HL-60 (cell line): Measurements from ENCODE around the gene FBXO8.

Experiments used
- DNase-seq, 2 experiments: peaks; one replicate each; pipeline ENCODE4 v3.0.0-alpha.2; 2010 to 2020; ENCODE audit warnings: low read depth in 1 of 2, low spot score in 1 of 2
- H3K27ac ChIP-seq: fragments of 250-450 bp; sonication (Bioruptor Pico); replicated peaks from 2 replicates; pipeline ENCODE4 v1.5.1; 2020; ENCODE audit warnings: mild to moderate bottlenecking, moderate library complexity
- H3K27me3 ChIP-seq: fragments of 250-450 bp; sonication (Bioruptor Pico); 2 replicates; pipeline ENCODE4 v1.5.1; 2021; ENCODE audit warnings: mild to moderate bottlenecking, moderate library complexity; ENCODE audit not compliant: insufficient read depth, poor library complexity, severe bottlenecking
- H3K4me3 ChIP-seq: replicated peaks from 2 replicates; pipeline ENCODE4 v1.5.1; 2011; ENCODE audit warnings: mild to moderate bottlenecking, control low read depth, low read length; ENCODE audit not compliant: insufficient read depth
- CTCF ChIP-seq: IDR thresholded peaks from one replicate; pipeline ENCODE4 v1.5.1; 2011; ENCODE audit warnings: low read length, control low read depth, inconsistent platforms; ENCODE audit not compliant: insufficient read depth
- GABPA ChIP-seq: IDR thresholded peaks from 2 replicates; pipeline ENCODE4 v1.6.1; 2012; ENCODE audit warnings: low read depth
- POLR2AphosphoS5 ChIP-seq: IDR thresholded peaks from 2 replicates; pipeline ENCODE4 v1.6.1; 2012; ENCODE audit warnings: low read depth
- SPI1 ChIP-seq: IDR thresholded peaks from 2 replicates; pipeline ENCODE4 v1.6.1; 2012; ENCODE audit warnings: low read depth, mild to moderate bottlenecking, borderline replicate concordance
- TF ChIP-seq, protein P1 (sequence below): IDR thresholded peaks from 2 replicates; pipeline ENCODE4 v1.6.1; 2012; ENCODE audit warnings: low read depth; ENCODE audit not compliant: insufficient replicate concordance

The FBXO8 gene

GRCh38 chr4:174210354-174210753, 73.1 kb downstream of the FBXO8 start:
- Histone ChIP-seq H3K27me3 (peaks cover 53% of the 10 kb centered on the region), H3K27ac (no peak overlapping the region), H3K4me3 (no peak overlapping the region)
- DNase-seq, result no peak
- TF ChIP-seq SPI1, result no peak
- TF ChIP-seq, protein P1, sequence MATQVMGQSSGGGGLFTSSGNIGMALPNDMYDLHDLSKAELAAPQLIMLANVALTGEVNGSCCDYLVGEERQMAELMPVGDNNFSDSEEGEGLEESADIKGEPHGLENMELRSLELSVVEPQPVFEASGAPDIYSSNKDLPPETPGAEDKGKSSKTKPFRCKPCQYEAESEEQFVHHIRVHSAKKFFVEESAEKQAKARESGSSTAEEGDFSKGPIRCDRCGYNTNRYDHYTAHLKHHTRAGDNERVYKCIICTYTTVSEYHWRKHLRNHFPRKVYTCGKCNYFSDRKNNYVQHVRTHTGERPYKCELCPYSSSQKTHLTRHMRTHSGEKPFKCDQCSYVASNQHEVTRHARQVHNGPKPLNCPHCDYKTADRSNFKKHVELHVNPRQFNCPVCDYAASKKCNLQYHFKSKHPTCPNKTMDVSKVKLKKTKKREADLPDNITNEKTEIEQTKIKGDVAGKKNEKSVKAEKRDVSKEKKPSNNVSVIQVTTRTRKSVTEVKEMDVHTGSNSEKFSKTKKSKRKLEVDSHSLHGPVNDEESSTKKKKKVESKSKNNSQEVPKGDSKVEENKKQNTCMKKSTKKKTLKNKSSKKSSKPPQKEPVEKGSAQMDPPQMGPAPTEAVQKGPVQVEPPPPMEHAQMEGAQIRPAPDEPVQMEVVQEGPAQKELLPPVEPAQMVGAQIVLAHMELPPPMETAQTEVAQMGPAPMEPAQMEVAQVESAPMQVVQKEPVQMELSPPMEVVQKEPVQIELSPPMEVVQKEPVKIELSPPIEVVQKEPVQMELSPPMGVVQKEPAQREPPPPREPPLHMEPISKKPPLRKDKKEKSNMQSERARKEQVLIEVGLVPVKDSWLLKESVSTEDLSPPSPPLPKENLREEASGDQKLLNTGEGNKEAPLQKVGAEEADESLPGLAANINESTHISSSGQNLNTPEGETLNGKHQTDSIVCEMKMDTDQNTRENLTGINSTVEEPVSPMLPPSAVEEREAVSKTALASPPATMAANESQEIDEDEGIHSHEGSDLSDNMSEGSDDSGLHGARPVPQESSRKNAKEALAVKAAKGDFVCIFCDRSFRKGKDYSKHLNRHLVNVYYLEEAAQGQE, result no peak

GRCh38 chr4:174209341-174209740, 74.1 kb downstream of the FBXO8 start:
- no peak for DNase-seq
- TF ChIP-seq POLR2AphosphoS5 (no peak), GABPA (no peak)
- TF ChIP-seq, protein P1, result no peak
- H3K4me3 ChIP-seq, result no peak overlapping the region
- peaks cover 43% of the 10 kb centered on the region for H3K27me3 ChIP-seq
- no peak overlapping the region for H3K27ac ChIP-seq

DNA sequence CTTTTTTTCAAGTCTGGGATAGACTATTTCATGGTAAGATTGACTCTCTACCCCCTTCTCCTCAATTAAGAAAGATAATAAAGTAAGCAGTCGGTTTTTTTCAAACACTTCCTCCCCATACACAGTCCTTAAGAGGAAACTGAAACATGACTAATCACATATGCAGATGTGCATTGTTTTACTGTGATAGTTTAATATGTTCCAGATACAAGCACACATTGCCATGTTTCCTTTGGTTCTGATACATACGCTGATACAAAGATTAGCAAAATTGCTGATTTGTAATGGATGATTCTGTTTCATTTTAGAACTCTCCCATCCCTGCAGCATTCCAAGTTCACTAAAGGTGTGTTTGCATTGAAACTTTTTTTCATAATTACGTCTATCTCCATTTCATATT, 76.1 kb downstream of the FBXO8 start:
- peaks cover 25% of the 10 kb centered on the region for H3K27me3 ChIP-seq

More for the DNA sequence above, 76.1 kb downstream of the FBXO8 start:
- H3K27ac ChIP-seq, result no peak overlapping the region
- no peak for DNase-seq
- no peak for TF ChIP-seq POLR2AphosphoS5
- TF ChIP-seq SPI1, result no peak; the same call in 1 of the 2 replicates
- TF ChIP-seq, protein P1, result no peak
- TF ChIP-seq GABPA, result no peak
- no peak for TF ChIP-seq CTCF
- no peak overlapping the region for H3K4me3 ChIP-seq
